Breast epithelium (tissue), 4 donors: Measurements from ENCODE around the gene TMCC3. TPM values are rescaled to one million over a fixed set of nuclear protein-coding genes. Genes with fewer than 3 reads are reported as not detected.

Experiments used
- DNase-seq, 2 donors: peaks; one replicate each; pipeline ENCODE4 v3.0.0-alpha.2; 2019; ENCODE audit warnings: low spot score in 2 of 2
- H3K27ac ChIP-seq, 2 donors: fragments of 200-600 bp; sonication (generic) in 1 of 2; one replicate each; pipeline ENCODE4 v1.5.1; 2016 to 2019; ENCODE audit warnings: mild to moderate bottlenecking in 1 of 2
- H3K27me3 ChIP-seq, 2 donors: fragments of 200-600 bp; sonication (generic) in 1 of 2; one replicate each; pipeline versions ENCODE4 v1.5.1 to v1.6.0; 2017 to 2019; ENCODE audit warnings: control low read depth in 1 of 2, mild to moderate bottlenecking in 1 of 2
- H3K36me3 ChIP-seq: fragments of 200-600 bp; one replicate; pipeline ENCODE4 v1.5.1; 2019
- H3K4me1 ChIP-seq, 2 donors: fragments of 200-600 bp; sonication (generic); one replicate each; pipeline ENCODE4 v1.5.1; 2016 to 2019; ENCODE audit warnings: control low read depth in 1 of 2
- H3K4me3 ChIP-seq, 3 donors: fragments of 200-600 bp; sonication (generic); 1 replicate in 2 of 3; 2 replicates in 1 of 3; pipeline ENCODE4 v1.5.1; 2016 to 2019; ENCODE audit warnings: mild to moderate bottlenecking in 3 of 3, moderate library complexity in 2 of 3
- H3K9me3 ChIP-seq, 2 donors: fragments of 200-600 bp; sonication (generic) in 1 of 2; one replicate each; pipeline ENCODE4 v1.5.1; 2016 to 2019; ENCODE audit warnings: control low read depth in 1 of 2
- POLR2A ChIP-seq: fragments of 450-650 bp; IDR thresholded peaks from one replicate; pipeline ENCODE4 v1.6.1; 2016; ENCODE audit warnings: antibody characterized with exemption, mild to moderate bottlenecking, moderate library complexity
- POLR2AphosphoS5 ChIP-seq, 3 donors: sonication (generic); formaldehyde crosslinking; IDR thresholded peaks; one replicate each; pipeline ENCODE4 v1.6.1; 2017; ENCODE audit warnings: antibody characterized with exemption in 3 of 3
- intact Hi-C: fragments of 100-400 bp; cut with DNase I; formaldehyde crosslinking; loops from one replicate; pipeline ENCODE4 v1.15.1; 2023; ENCODE audit warnings: low total_unique reads
- total RNA-seq, 3 donors: library from RNA; depleted of rRNA; stranded (reverse); fragments of >200 nt; gene quantifications; one replicate each; pipeline ENCODE4 v1.1.0, GENCODE V29; 2016
- TF ChIP-seq, protein P1 (sequence below), 3 donors: fragments of 450-650 bp; IDR thresholded peaks; one replicate each; pipeline ENCODE4 v1.5.1; 2016 to 2017; ENCODE audit warnings: antibody characterized with exemption in 3 of 3, mild to moderate bottlenecking in 3 of 3, moderate library complexity in 3 of 3

The TMCC3 gene
- total RNA-seq, 3 donors from 2014 or later: 8.3 to 17.0 (median 8.9) TPM

DNA sequence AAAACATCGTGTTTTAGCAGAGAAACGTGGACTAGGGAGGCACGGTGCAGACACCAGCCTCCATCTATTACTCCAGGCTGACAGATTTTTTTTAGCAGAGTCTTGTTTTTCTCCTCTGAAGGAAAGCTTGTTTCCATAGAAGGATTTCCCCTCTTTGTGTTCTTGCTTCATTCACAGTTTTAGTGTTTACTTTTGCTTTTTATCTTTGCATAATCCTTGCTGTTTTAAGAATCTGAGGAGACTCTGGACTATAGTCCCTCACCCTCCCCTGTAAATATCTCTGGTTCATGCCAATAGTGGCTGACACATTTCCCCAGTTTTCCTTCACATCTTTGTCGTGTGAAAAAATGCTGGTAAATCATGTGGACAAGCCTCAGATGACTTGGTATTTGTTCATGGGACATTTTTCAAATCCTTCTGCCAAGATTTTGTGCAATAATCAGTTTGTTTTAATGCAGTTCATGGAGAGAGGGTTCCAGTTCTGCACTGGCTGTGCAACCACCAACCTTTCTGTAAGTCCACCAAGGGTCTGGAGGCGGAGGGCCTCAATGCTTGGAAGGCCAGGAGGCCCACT lies 39.9 kb upstream of the TMCC3 start:
- TF ChIP-seq POLR2A (no peak), POLR2AphosphoS5 (IDR thresholded peaks at IDR 0.05) (peak in 2 of 3 donors; percentile 13 to 36)
- H3K27ac ChIP-seq: peak overlapping the region; percentile 30 to 76
- no peaks in the 10 kb centered on the region for H3K36me3 ChIP-seq
- DNase-seq: no peak
- peak overlapping the region; percentile 21 to 50 (median 21) for H3K4me3 ChIP-seq
- H3K9me3 ChIP-seq: no peaks in the 10 kb centered on the region
- no peaks in the 10 kb centered on the region for H3K27me3 ChIP-seq
- H3K4me1 ChIP-seq: no peaks in the 10 kb centered on the region
- intact Hi-C loops: no loop called here

DNA sequence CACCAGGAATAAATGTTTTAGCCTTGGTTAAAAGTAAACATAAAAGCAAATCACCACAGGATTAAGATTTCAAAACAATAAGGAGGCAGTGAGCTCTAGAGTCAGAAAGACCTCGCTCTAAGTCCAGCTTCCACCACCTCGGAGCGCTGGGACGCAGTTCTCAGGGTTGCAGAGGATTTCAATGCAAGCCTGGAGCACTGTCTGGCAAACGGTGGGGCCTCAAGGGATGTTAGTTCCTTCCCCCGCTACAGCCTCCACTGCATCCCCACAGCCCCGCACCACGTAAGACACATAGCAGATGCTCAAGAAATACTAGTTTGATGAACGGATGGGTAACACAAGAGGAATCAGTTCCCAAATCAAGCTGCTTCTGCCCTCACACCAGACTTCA lies 39.3 kb upstream of the TMCC3 start:
- Histone ChIP-seq H3K4me3 (peak overlapping the region; percentile 21 to 50 (median 21)), H3K4me1 (no peaks in the 10 kb centered on the region)

DNA sequence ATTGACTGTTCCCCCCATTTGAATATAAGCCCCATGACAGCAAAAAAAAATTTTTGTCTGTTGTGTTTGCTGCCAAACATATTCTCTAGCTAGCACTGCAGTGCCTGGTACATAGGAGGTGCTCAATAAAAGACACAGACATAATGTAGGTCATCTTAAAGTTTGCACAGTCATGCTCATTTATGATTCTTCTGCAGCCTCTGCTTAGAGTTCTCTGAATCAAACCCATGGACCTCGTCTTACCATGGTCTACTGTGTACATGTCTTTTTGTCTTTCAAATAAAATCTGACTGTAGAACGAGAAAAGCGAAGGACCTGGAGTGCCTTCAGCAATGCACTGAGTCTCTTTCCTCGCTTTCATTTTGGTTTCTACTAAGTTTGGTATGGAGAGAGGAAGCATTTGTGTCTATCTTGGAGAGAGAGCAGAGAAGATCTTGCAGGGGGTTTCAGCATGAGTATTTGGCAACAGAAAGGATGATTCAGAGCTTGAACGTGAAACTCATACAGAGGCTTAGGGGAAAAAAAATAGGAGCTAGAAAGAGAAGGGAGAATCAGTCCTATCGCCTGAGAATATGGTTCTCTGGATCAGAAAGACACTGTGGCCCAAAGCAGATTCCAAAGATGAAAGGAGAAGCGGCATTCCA lies 38.8 kb upstream of the TMCC3 start:
- no peaks in the 10 kb centered on the region for H3K27me3 ChIP-seq
- no peak for DNase-seq
- intact Hi-C loops: no loop called here
- H3K36me3 ChIP-seq: no peaks in the 10 kb centered on the region
- peak overlapping the region; percentile 21 to 50 (median 21) for H3K4me3 ChIP-seq
- no peaks in the 10 kb centered on the region for H3K9me3 ChIP-seq
- no peaks in the 10 kb centered on the region for H3K4me1 ChIP-seq
- TF ChIP-seq POLR2AphosphoS5 (IDR thresholded peaks at IDR 0.05) (no peak), POLR2A (no peak)
- TF ChIP-seq, protein P1, sequence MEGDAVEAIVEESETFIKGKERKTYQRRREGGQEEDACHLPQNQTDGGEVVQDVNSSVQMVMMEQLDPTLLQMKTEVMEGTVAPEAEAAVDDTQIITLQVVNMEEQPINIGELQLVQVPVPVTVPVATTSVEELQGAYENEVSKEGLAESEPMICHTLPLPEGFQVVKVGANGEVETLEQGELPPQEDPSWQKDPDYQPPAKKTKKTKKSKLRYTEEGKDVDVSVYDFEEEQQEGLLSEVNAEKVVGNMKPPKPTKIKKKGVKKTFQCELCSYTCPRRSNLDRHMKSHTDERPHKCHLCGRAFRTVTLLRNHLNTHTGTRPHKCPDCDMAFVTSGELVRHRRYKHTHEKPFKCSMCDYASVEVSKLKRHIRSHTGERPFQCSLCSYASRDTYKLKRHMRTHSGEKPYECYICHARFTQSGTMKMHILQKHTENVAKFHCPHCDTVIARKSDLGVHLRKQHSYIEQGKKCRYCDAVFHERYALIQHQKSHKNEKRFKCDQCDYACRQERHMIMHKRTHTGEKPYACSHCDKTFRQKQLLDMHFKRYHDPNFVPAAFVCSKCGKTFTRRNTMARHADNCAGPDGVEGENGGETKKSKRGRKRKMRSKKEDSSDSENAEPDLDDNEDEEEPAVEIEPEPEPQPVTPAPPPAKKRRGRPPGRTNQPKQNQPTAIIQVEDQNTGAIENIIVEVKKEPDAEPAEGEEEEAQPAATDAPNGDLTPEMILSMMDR (IDR thresholded peaks at IDR 0.05): no peak
- H3K27ac ChIP-seq: peak overlapping the region; percentile 11 to 76

More for the DNA sequence above, 39.3 kb upstream of the TMCC3 start:
- no peak for DNase-seq
- Histone ChIP-seq H3K9me3 (no peaks in the 10 kb centered on the region), H3K27me3 (no peaks in the 10 kb centered on the region), H3K27ac (peak overlapping the region; percentile 11 to 76), H3K36me3 (no peaks in the 10 kb centered on the region)
- TF ChIP-seq POLR2A: no peak
- intact Hi-C loops: no loop called here

GRCh38 chr12:94687891-94688290 lies 37.5 kb upstream of the TMCC3 start:
- no peak for DNase-seq
- H3K4me3 ChIP-seq: no peak overlapping the region
- H3K27ac ChIP-seq: peak overlapping the region; percentile 11 to 76
- H3K27me3 ChIP-seq: no peaks in the 10 kb centered on the region
- no peaks in the 10 kb centered on the region for H3K36me3 ChIP-seq
- TF ChIP-seq POLR2A (no peak), POLR2AphosphoS5 (IDR thresholded peaks at IDR 0.05) (no peak)
- TF ChIP-seq, protein P1 (IDR thresholded peaks at IDR 0.05): no peak
- no peaks in the 10 kb centered on the region for H3K9me3 ChIP-seq
- intact Hi-C loops: no loop called here
- no peaks in the 10 kb centered on the region for H3K4me1 ChIP-seq

- no peaks in the 10 kb centered on the region for H3K4me1 ChIP-seq
- DNase-seq: no peak
- H3K4me3 ChIP-seq: no peak overlapping the region
- no peak for TF ChIP-seq POLR2A
- TF ChIP-seq POLR2AphosphoS5 (IDR thresholded peaks at IDR 0.05): no peak
- TF ChIP-seq, protein P1 (IDR thresholded peaks at IDR 0.05): no peak
- no peaks in the 10 kb centered on the region for H3K9me3 ChIP-seq
- no peaks in the 10 kb centered on the region for H3K27me3 ChIP-seq
- intact Hi-C loops: no loop called here
- no peak overlapping the region for H3K27ac ChIP-seq
- no peaks in the 10 kb centered on the region for H3K36me3 ChIP-seq
Observed at GRCh38 chr12:94686834-94687628, 36.7 kb upstream of the TMCC3 start.
